Muscle layer of duodenum (tissue), 2 donors: ENCODE measurements around the gene ATN1.
"Not testable (repeated sequence)": the region's sequence is repeated elsewhere in the genome, so short reads cannot be mapped to it uniquely, and the experiment has no call there.

Experiments used
- H3K27ac ChIP-seq: one replicate; pipeline ENCODE4 v1.7.0; 2013; ENCODE audit warnings: mild to moderate bottlenecking, low read length
- H3K27me3 ChIP-seq: one replicate; pipeline ENCODE4 v1.7.0; 2013; ENCODE audit warnings: low read depth, mild to moderate bottlenecking, control low read depth, low read length
- H3K36me3 ChIP-seq, 2 donors: one replicate each; pipeline ENCODE4 v1.7.0; 2013; ENCODE audit warnings: low read length in 2 of 2, control low read depth in 1 of 2, mild to moderate bottlenecking in 1 of 2; ENCODE audit not compliant: insufficient read depth in 2 of 2, control insufficient read depth in 1 of 2
- H3K4me1 ChIP-seq, 2 donors: one replicate each; pipeline ENCODE4 v1.7.0; 2013; ENCODE audit warnings: low read length in 2 of 2, mild to moderate bottlenecking in 2 of 2, control low read depth in 1 of 2, moderate library complexity in 1 of 2; ENCODE audit not compliant: insufficient read depth in 2 of 2, control insufficient read depth in 1 of 2
- H3K4me3 ChIP-seq, 2 donors: one replicate each; pipeline ENCODE4 v1.7.0; 2013; ENCODE audit warnings: low read length in 2 of 2, low read depth in 1 of 2, mild to moderate bottlenecking in 1 of 2
- H3K9me3 ChIP-seq, 2 donors: one replicate each; pipeline ENCODE4 v1.7.0; 2013; ENCODE audit warnings: low read length in 2 of 2, control low read depth in 1 of 2, mild to moderate bottlenecking in 1 of 2; ENCODE audit not compliant: control insufficient read depth in 1 of 2
- donor health status: healthy.

ATN1 gene

GRCh38 chr12:6890789-6891645 is 36.7 kb upstream of the ATN1 start:
- H3K4me1 ChIP-seq = no peaks in the 10 kb centered on the region
- peak overlapping the region; percentile 65 to 85 for H3K4me3 ChIP-seq

GRCh38 chr12:6891646-6892001 is 36.1 kb upstream of the ATN1 start:
- Histone ChIP-seq H3K4me1 (no peaks in the 10 kb centered on the region), H3K4me3 (peak overlapping the region; percentile 65 to 85), H3K27me3 (no peaks in the 10 kb centered on the region), H3K36me3 (peaks cover 0 to 4% of the 10 kb centered on the region in 2 donors), H3K27ac (peak overlapping the region; percentile 89), H3K9me3 (no peaks in the 10 kb centered on the region)

More at GRCh38 chr12:6890789-6891645, 36.7 kb upstream of the ATN1 start:
- H3K27ac ChIP-seq = peak overlapping the region; percentile 89
- H3K27me3 ChIP-seq = no peaks in the 10 kb centered on the region
- H3K9me3 ChIP-seq = no peaks in the 10 kb centered on the region
- peaks cover 0 to 4% of the 10 kb centered on the region in 2 donors for H3K36me3 ChIP-seq

GRCh38 chr12:6892683-6893082 is 35.1 kb upstream of the ATN1 start:
- H3K36me3 ChIP-seq, H3K4me3 ChIP-seq, H3K27ac ChIP-seq, H3K4me1 ChIP-seq, H3K27me3 ChIP-seq, H3K9me3 ChIP-seq: not testable (repeated sequence)

GRCh38 chr12:6894321-6894720 is 33.4 kb upstream of the ATN1 start:
- peaks cover 0 to 4% of the 10 kb centered on the region in 2 donors for H3K36me3 ChIP-seq
- H3K27me3 ChIP-seq = no peaks in the 10 kb centered on the region
- H3K9me3 ChIP-seq = no peaks in the 10 kb centered on the region
- H3K4me1 ChIP-seq = peaks cover 0 to under 1% of the 10 kb centered on the region in 2 donors
- no peak overlapping the region for H3K4me3 ChIP-seq
- no peak overlapping the region for H3K27ac ChIP-seq

- Histone ChIP-seq H3K4me1 (peaks cover 0 to 6% of the 10 kb centered on the region in 2 donors), H3K27me3 (no peaks in the 10 kb centered on the region)
Measured at GRCh38 chr12:6896846-6897435, 30.8 kb upstream of the ATN1 start.

GRCh38 chr12:6899427-6899826 is 28.3 kb upstream of the ATN1 start:
- H3K4me1 ChIP-seq = peaks cover 5 to 6% of the 10 kb centered on the region in 2 donors
- H3K27me3 ChIP-seq = no peaks in the 10 kb centered on the region
- H3K27ac ChIP-seq = no peak overlapping the region
- no peak overlapping the region for H3K4me3 ChIP-seq
- H3K9me3 ChIP-seq = no peaks in the 10 kb centered on the region
- no peaks in the 10 kb centered on the region for H3K36me3 ChIP-seq

More at GRCh38 chr12:6896846-6897435, 30.8 kb upstream of the ATN1 start:
- no peak overlapping the region for H3K27ac ChIP-seq
- no peak overlapping the region for H3K4me3 ChIP-seq
- no peaks in the 10 kb centered on the region for H3K9me3 ChIP-seq
- no peaks in the 10 kb centered on the region for H3K36me3 ChIP-seq

GRCh38 chr12:6899837-6900519 is 27.8 kb upstream of the ATN1 start:
- H3K36me3 ChIP-seq = no peaks in the 10 kb centered on the region
- no peak overlapping the region for H3K27ac ChIP-seq

GRCh38 chr12:6902448-6902847 is 25.3 kb upstream of the ATN1 start:
- H3K4me3 ChIP-seq = no peak overlapping the region
- H3K27me3 ChIP-seq = no peaks in the 10 kb centered on the region
- no peaks in the 10 kb centered on the region for H3K9me3 ChIP-seq
- H3K36me3 ChIP-seq = peaks cover 4 to 9% of the 10 kb centered on the region in 2 donors
- peaks cover 5 to 12% of the 10 kb centered on the region in 2 donors for H3K4me1 ChIP-seq
- no peak overlapping the region for H3K27ac ChIP-seq

More at GRCh38 chr12:6899837-6900519, 27.8 kb upstream of the ATN1 start:
- no peaks in the 10 kb centered on the region for H3K27me3 ChIP-seq
- peaks cover 5 to 8% of the 10 kb centered on the region in 2 donors for H3K4me1 ChIP-seq
- no peak overlapping the region for H3K4me3 ChIP-seq
- H3K9me3 ChIP-seq = no peaks in the 10 kb centered on the region

- Histone ChIP-seq H3K36me3 (peaks cover 4 to 12% of the 10 kb centered on the region in 2 donors), H3K27me3 (no peaks in the 10 kb centered on the region), H3K9me3 (no peaks in the 10 kb centered on the region), H3K4me1 (peaks cover 5 to 12% of the 10 kb centered on the region in 2 donors), H3K4me3 (peak overlapping the region in 1 of 2 donors; percentile 95), H3K27ac (no peak overlapping the region)
Measured at GRCh38 chr12:6903722-6904121, 24.0 kb upstream of the ATN1 start.

GRCh38 chr12:6904280-6905276 is 23.2 kb upstream of the ATN1 start, which contains the start of gene LRRC23:
LRRC23 (plus strand) TSS chr12:6904822; CDS start chr12:6905634, 812 bp downstream.
- H3K4me1 ChIP-seq = peaks cover 5 to 9% of the 10 kb centered on the region in 2 donors
- no peaks in the 10 kb centered on the region for H3K27me3 ChIP-seq
- peak within 1 kb of the TSS; percentile 67 to 95 for H3K4me3 ChIP-seq
- no peaks in the 10 kb centered on the region for H3K9me3 ChIP-seq
- peak within 1 kb of the TSS; percentile 92 for H3K27ac ChIP-seq
- peaks cover 4 to 12% of the 10 kb centered on the region in 2 donors for H3K36me3 ChIP-seq
